Renal cortex interstitium (tissue), 15 donors: ENCODE results near the gene C9orf72. TPM values are rescaled to one million over a fixed set of nuclear protein-coding genes. Genes with fewer than 3 reads are reported as not detected.
"Not testable (repeated sequence)": the region's sequence is repeated elsewhere in the genome, so short reads cannot be mapped to it uniquely, and the experiment has no call there.

Experiments used
- DNase-seq, 11 donors: peaks; one replicate each; pipeline ENCODE4 v3.0.0-alpha.2; 2013; ENCODE audit warnings: low read depth in 9 of 11, low spot score in 4 of 11; ENCODE audit errors: extremely low read depth in 1 of 11
- long read RNA-seq, 16 experiments: transcript quantifications; one replicate each; lab custom pipeline, GENCODE V29; 2026
- polyA plus RNA-seq, 3 donors: library from polyadenylated mRNA; unstranded; fragments of 120-200 nt; gene quantifications; one replicate each; pipeline ENCODE4 v1.2.1, GENCODE V29; 2013; ENCODE audit not compliant: insufficient read length in 3 of 3

C9orf72 gene
- 10 to 100 TPM; 14.3 to 27.3 (median 25.2) TPM for polyA plus RNA-seq
- long read RNA-seq, donor 1, partial matches to known transcripts = 0 of 1 reads
- long read RNA-seq, donor 1, other reads (novel, unspliced or antisense) = 0 of 1 reads
- long read RNA-seq, donor 2 = 0 reads
- long read RNA-seq, donor 3, partial matches to known transcripts = 0 of 1 reads
- long read RNA-seq, donor 3, other reads (novel, unspliced or antisense) = 0 of 1 reads
- long read RNA-seq, donor 4, partial matches to known transcripts = 10 of 13 reads
- long read RNA-seq, donor 4, other reads (novel, unspliced or antisense) = 0 of 13 reads
- long read RNA-seq, donor 5 = 0 reads
- long read RNA-seq, donor 6, partial matches to known transcripts = 0 of 2 reads
- long read RNA-seq, donor 6, other reads (novel, unspliced or antisense) = 0 of 2 reads
- long read RNA-seq, donor 7 = 0 reads
- long read RNA-seq, donor 8, partial matches to known transcripts = 0 of 1 reads
- long read RNA-seq, donor 8, other reads (novel, unspliced or antisense) = 0 of 1 reads
- long read RNA-seq, donor 9, partial matches to known transcripts = 0 of 1 reads
- long read RNA-seq, donor 9, other reads (novel, unspliced or antisense) = 0 of 1 reads
- long read RNA-seq, donor 10, partial matches to known transcripts = 21 of 24 reads
- long read RNA-seq, donor 10, other reads (novel, unspliced or antisense) = 0 of 24 reads
- long read RNA-seq, donor 11, partial matches to known transcripts = 0 of 1 reads
- long read RNA-seq, donor 11, other reads (novel, unspliced or antisense) = 0 of 1 reads
- long read RNA-seq, donor 12 = 0 reads
- long read RNA-seq, donor 13 = 0 reads
- long read RNA-seq, donor 14 = 0 reads
- long read RNA-seq, donor 15, partial matches to known transcripts = 0 of 2 reads
- long read RNA-seq, donor 15, other reads (novel, unspliced or antisense) = 0 of 2 reads
- long read RNA-seq, donor 16, transcript C9orf72-203 (11 exons, 3,200 nt) = major isoform, 6 of 43 reads
- long read RNA-seq, donor 16, partial matches to known transcripts = 37 of 43 reads
- long read RNA-seq, donor 16, other reads (novel, unspliced or antisense) = 0 of 43 reads

DNA sequence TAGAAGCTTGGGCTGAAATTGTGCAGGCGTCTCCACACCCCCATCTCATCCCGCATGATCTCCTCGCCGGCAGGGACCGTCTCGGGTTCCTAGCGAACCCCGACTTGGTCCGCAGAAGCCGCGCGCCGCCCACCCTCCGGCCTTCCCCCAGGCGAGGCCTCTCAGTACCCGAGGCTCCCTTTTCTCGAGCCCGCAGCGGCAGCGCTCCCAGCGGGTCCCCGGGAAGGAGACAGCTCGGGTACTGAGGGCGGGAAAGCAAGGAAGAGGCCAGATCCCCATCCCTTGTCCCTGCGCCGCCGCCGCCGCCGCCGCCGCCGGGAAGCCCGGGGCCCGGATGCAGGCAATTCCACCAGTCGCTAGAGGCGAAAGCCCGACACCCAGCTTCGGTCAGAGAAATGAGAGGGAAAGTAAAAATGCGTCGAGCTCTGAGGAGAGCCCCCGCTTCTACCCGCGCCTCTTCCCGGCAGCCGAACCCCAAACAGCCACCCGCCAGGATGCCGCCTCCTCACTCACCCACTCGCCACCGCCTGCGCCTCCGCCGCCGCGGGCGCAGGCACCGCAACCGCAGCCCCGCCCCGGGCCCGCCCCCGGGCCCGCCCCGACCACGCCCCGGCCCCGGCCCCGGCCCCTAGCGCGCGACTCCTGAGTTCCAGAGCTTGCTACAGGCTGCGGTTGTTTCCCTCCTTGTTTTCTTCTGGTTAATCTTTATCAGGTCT is at the start of gene C9orf72:
TSS of gene C9orf72 (minus strand) at position 564 of the 716 bp plus-strand sequence. CDS start 6,361 bp downstream, outside the sequence.
- peak in 4 of 11 donors; percentile 48 to 62 (median 56) for DNase-seq

- no peak for DNase-seq
Observed at GRCh38 chr9:27622693-27623340, 49.5 kb upstream of the C9orf72 start.

- DNase-seq = no peak
Observed at GRCh38 chr9:27619743-27620142, 46.5 kb upstream of the C9orf72 start.

- DNase-seq = no peak
Observed at GRCh38 chr9:27618066-27618465, 44.8 kb upstream of the C9orf72 start.

GRCh38 chr9:27614551-27614950 is 41.3 kb upstream of the C9orf72 start:
- DNase-seq = no peak

DNA sequence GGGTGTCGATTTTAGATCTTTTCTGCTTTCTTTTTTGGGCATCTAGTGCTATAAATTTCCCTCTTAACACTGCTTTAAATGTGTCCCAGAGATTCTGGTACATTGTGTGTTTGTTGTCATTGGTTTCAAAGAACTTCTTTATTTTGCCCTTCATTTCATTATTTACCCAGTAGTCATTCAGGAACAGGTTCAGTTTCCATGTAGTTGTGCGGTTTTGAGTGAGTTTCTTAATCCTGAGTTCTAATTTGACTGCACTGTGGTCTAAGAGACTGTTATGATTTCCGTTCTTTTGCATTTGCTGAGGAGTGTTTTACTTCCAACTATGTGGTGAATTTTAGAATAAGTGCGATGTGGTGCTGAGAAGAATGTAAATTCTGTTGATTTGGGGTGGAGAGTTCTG is 38.8 kb upstream of the C9orf72 start:
- not testable (repeated sequence) for DNase-seq

GRCh38 chr9:27610622-27611021 is 37.3 kb upstream of the C9orf72 start:
- no peak for DNase-seq

DNA sequence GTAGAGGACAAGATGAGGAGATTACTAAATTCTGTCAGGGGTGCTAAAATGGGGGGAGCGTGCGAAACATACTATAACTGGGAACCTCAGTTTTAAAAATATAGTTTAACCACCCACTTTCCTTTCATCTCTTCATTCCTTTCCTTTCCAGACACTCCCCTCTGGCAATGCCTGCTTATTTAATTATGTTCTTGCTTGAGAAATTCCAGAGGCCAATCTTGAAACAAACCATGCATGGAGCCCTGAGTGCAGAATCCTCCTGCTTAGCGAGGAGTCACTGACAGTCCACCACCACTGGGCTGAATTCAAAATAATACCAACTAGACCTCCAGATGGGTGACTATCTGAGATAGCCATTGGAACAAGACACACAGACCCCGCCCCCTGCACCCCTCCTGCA is 29.7 kb upstream of the C9orf72 start:
- DNase-seq = no peak

DNA sequence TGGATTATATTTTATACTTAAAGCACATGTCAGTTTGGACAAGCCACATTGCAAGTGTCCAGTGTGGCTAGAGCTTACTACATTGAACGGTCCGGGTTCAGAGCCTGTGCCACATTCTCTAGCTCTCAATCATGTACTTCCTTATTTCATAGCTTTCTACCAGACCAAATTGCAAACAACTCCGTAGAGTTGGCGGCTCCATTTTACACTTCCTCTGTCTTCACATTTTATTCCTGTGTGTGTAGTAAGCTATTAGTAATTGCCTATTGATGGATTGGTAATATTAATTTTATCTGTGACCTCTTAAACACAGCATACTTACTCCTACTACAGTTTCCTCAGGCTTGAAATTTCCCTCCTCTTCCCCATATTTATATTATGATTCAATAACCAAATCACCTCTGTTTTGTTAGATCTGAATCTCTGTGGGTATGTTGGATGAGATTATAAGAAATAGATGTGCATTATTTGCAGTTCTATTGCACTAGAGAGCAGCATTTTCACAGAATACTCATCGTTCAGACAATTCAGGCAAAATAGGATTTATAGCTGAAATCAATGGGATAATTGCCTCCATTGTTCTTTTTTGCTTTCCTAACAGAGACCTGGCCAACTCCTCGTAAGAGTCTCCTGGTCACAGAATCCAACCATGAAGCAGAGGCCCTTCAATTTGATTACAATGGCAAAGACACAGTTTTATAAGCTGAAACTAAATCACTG is 29.0 kb upstream of the C9orf72 start:
- no peak for DNase-seq

- DNase-seq = no peak
Observed at GRCh38 chr9:27601396-27601795, 28.1 kb upstream of the C9orf72 start.

DNA sequence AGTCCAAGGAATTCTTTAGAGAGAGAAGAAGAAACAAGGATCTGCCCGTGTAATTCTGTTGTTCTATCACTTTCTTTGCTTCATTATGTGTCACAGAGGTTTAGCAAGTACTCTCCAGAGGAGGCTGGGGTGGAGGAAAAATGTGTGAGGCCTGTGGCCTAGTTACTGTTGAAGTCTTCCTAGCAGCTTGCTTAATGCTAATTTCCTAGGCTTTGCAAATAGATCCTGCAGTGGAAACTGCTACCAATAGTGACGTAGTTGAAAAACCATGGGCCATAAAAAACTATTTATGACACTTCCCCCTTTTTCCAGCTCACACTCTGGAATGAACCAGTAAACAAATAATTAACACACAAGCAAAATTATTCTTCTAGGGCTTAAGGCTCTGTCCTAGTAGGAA is 27.0 kb upstream of the C9orf72 start:
- DNase-seq = no peak

DNA sequence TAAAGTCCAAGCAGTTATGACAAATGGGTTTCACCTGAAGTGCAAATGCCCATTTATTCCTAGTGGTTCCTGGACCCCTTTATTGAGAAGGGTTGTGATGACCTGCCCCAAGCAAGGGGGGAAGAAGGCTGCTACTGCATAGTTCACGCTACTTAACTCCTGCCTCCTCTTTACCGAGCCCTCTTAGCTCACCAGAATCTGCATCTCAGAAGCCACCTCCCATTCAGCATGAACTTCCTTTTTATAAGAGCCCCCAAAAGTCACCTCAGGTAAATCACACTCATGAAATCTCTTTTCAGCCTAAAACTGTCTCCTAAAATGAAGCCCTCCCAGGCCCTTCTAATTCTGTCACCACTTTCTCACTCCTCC is 26.6 kb upstream of the C9orf72 start:
- no peak for DNase-seq

DNA sequence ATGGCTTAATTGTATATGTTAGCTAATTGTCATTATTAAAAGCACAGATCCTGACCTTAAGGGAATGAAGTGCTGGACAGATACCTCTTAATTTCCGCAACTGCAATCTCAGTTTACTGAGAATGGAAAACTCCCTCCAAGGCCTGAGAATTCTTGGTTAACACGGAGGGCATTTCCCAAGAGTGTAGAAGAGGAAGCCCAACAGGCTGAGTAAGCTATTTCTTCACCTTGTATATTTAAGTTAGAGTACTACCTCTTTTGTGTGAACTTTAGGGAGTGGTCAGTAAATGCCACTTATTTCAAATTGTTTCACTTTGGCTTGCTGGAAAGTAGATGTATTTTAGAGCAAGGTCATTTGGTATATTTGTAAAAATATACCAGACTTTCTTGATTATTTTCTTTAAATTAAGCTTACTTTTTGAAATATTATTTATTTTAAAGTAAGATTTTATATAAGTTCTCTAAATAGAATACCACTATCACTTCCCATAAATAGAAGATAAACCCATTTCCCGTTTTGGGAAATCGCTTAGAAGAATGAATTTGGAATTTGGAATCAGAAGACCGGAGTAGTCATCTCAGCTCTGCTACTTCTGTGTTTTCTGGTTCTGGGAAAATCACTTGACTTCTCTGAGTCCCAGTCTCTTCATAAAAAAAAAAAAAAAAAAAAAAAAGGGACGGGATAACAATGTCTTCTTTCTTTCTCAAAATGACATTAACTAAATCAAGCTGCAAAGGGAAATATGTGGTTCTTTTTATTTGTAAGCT is 26.0 kb upstream of the C9orf72 start:
- no peak for DNase-seq

DNA sequence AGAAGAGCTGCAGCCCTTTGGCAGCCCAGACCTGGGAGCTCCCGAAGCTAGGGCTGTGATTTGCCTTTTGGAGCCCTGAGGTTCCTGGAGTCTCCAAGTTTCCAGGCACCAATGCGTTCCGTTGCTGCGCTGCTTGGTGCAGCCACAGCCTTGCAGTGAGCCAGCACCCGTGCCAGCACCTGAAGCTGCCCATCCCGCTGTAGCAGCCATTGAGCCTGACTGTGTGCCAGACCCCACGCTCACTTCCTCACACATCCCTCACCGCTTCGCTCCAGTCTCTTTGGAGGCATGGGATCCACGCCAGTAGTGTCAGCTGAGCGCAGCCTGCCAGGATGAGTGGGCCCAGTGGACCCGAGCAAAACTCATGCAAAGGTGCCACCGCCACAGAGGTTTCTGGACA is 22.5 kb upstream of the C9orf72 start:
- DNase-seq = no peak

- no peak for DNase-seq
Observed at GRCh38 chr9:27591672-27592071, 18.4 kb upstream of the C9orf72 start.

GRCh38 chr9:27591093-27591492 is 17.8 kb upstream of the C9orf72 start:
- DNase-seq = no peak

GRCh38 chr9:27590651-27591050 is 17.4 kb upstream of the C9orf72 start:
- no peak for DNase-seq
